VCaP (cell line): ENCODE results near the gene CADPS.

Source experiments
- H3K27ac ChIP-seq: fragments of 450-650 bp; 2 replicates; pipeline ENCODE4 v1.5.1; 2017
- TF ChIP-seq, protein P1 (sequence below): fragments of 450-650 bp; conservative IDR thresholded peaks from 2 replicates; pipeline ENCODE4 v1.5.1; 2017; ENCODE audit warnings: mild to moderate bottlenecking, moderate library complexity

CADPS gene

DNA sequence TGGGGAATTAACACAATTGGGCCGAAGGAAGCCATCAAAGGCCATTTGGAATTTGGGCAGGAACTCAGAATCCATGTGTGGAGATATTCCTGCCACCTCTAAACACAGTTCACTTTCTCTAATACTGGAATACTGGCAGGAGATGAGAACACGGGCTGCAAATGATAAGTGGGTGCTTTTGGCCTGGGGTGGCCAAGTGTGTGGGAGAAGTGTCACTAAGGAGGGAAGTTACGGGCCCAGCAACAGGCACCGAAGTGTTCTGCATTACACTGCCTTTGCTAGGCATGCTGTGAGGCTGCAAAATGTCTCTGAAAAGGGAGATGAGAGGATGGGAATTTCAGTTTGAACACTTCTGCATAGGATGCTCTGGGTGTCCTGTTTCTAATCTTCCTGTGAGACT is 412.4 kb downstream of the CADPS start:
- H3K27ac ChIP-seq = no peak overlapping the region
- TF ChIP-seq, protein P1, sequence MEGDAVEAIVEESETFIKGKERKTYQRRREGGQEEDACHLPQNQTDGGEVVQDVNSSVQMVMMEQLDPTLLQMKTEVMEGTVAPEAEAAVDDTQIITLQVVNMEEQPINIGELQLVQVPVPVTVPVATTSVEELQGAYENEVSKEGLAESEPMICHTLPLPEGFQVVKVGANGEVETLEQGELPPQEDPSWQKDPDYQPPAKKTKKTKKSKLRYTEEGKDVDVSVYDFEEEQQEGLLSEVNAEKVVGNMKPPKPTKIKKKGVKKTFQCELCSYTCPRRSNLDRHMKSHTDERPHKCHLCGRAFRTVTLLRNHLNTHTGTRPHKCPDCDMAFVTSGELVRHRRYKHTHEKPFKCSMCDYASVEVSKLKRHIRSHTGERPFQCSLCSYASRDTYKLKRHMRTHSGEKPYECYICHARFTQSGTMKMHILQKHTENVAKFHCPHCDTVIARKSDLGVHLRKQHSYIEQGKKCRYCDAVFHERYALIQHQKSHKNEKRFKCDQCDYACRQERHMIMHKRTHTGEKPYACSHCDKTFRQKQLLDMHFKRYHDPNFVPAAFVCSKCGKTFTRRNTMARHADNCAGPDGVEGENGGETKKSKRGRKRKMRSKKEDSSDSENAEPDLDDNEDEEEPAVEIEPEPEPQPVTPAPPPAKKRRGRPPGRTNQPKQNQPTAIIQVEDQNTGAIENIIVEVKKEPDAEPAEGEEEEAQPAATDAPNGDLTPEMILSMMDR = no peak

DNA sequence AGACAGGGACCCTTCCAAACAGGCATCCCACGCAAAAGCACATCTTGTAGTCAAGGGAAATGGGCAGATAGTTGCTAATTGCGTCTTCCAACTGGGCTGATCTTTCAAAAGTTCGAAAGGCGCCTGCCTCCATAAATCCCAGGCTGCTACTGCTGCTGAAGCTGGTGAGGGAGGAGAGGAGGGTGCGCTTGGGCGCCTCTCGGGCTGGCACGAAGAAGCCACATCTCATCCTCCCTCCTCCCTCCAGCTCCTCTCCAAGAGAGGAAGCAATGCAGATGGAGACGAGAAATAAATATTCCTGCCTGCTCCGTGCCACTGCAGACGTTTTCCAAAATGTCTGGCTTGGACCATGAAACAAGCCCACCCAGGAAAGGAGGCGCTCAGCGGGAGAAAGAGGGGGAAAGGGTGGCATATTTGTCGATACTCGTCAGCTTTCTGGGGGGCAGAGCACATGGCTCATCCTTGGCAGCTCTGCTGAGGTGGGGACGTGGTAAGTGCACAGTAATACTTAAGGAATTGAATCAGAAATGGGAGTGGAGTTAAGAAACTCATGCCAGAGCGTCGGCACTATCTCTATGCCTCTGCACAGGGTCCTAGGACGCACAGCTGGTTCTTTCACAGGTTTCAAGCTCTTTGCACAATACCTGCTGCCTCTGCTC is 413.0 kb downstream of the CADPS start:
- TF ChIP-seq, protein P1 = no peak
- H3K27ac ChIP-seq = no peak overlapping the region

DNA sequence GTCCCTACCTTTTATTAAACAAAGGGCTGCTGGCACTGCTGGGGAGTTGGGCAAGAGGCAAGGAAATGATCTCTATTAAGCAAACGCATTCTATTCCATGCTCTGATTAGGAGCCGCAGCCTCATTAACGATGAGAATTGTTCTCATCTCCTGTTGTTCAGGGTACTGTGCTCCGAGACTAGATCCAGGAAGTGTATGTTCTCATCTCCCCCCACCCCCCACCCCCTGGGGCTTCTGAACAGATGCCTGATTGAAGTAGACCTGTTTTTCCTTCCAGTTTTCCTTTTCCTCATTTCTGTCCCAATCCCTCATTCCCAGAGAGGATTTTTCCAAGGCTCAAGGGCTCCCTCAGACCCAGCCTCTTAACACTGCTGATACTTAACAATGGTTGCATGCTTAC is 420.3 kb downstream of the CADPS start:
- TF ChIP-seq, protein P1 = no peak
- H3K27ac ChIP-seq = no peak overlapping the region

DNA sequence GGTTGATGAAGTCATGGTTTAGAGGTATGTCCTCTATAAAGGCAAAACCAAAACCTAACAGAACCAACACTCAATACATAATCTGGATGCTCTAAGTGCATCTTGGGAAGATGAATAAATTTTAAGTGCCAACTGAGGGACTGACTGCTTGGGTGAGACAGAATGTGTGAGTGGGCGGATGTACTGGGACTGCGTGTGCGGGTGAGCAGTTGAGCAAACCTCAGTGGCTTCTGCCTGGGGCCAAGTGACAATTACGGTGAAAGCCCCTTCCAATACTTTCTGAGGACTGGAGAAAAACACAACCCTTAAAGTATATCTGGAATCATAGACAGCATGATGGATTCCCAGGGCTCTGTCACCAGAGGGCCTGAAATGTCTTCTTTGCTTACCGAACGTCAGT is 421.8 kb downstream of the CADPS start:
- TF ChIP-seq, protein P1 = no peak
- H3K27ac ChIP-seq = no peak overlapping the region

DNA sequence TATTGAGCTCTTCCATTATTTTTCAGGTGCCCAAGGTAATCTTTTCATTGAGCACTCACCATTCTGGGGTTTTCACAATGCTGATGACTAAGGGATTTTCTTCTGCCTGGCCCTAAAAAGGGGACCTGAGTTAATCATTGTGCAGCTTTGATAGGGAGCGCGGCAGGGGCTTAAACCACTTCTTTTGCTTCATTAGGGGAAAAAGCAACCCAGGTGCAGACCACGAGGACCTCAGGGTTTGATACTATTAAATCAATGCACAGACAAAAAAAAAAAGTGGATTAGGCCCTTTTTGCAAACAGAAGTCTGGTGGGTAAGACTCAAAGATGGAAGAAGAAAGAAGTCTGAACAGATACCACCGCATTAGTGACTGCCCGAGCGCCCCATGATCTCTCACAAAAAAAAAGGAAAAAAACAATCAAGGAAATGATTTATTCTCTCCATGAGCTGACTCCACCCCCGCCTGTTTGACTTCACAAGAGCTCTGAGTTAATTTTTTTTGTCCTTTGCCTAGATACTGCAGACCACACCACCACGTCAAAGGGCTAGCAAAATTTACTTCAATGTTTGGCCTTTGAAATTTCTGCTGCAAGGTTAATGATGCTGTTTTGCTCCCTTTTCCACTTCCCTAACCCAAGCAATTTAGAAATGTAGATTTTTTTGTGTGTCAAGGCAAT is 423.9 kb downstream of the CADPS start:
- TF ChIP-seq, protein P1 = no peak

DNA sequence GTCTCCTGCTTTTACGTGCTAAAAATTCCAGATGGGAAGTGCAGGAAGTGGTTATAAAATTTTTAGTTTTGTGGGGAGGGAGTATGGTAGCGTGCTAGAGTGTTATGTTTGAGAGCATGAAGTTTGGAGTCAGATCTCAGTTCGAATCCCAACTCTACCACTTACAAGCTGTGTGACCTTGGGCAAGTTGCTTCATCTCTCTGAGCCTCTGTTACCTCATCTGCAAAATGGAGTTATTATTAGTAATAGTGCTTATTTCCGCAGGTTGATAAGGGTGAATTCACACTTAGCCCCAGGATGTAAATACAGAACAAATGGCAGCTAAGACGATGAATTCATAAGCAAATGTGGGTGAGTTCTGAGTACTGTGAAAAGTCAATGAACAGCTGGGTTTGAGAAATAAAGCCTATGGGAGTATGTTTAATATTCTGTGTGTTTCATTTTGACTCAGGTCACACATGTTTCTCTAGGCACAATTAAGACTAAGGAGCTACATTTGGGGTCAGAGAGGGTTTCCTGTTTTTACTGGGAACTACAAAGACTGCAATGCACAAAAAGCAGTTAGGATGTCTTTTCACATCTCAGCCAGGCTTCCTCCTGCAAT is 428.8 kb downstream of the CADPS start:
- TF ChIP-seq, protein P1 = no peak
- peak overlapping the region; percentile 42 for H3K27ac ChIP-seq

More for the DNA sequence above, 423.9 kb downstream of the CADPS start:
- no peak overlapping the region for H3K27ac ChIP-seq

DNA sequence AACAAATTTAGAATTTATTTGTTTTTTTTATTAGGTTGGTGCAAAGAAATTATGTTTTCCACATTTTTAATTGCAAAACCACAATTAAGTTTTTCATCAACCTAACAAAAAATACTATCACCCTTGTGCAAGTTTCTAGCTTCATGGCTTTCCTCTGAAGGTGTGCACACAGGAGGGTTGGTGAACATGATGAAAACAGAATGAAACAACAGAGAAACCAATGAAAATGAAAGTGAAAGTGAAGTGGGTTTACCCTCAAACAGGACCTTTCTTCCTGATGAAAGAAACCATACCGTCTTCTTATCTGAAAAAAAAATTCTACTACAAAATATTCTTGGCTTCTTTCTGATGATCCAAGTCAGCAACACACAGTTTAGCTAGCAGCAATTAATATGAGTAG is 429.9 kb downstream of the CADPS start:
- H3K27ac ChIP-seq = peak overlapping the region; percentile 42; the same call in 1 of the 2 replicates
- TF ChIP-seq, protein P1 = no peak
